ENCODE measurements around the gene FKTN. TPM values are rescaled to one million over a fixed set of nuclear protein-coding genes. Genes with fewer than 3 reads are reported as not detected.
A peak's percentile ranks its signal among the peaks of the same experiment; 100 is the strongest.

Gene FKTN
- total RNA-seq, 2 donors from 2014 or later: 11.7 to 20.8 TPM

GRCh38 chr9:105678163-105678562, 120.2 kb downstream of the FKTN start:
- H3K27me3 Mint-ChIP-seq (ENCODE audit: insufficient read depth): peaks cover 9% of the 10 kb centered on the region
- H3K36me3 Mint-ChIP-seq (ENCODE audit: low read depth): no peaks in the 10 kb centered on the region
- no peak for TF ChIP-seq CTCF (conservative IDR thresholded peaks at IDR 0.05)
- no peak overlapping the region for H3K4me3 Mint-ChIP-seq
- WGBS, 2 experiments (ENCODE audit: insufficient coverage in 1 of 2, insufficient read length in 1 of 2): 74% methylated on average over 1 of the region's 1 CpG; no CpG with 5 or more reads in 1 of the 2 experiments
- Histone ChIP-seq H3K4me1 (ENCODE audit: control insufficient read depth, insufficient read depth, low read length) (peaks cover 35% of the 10 kb centered on the region), H3K36me3 (ENCODE audit: control insufficient read depth, insufficient read depth, low read length) (no peaks in the 10 kb centered on the region), H3K27me3 (ENCODE audit: control insufficient read depth, insufficient read depth, low read length, poor library complexity, severe bottlenecking) (peaks cover 5% of the 10 kb centered on the region), H3K4me3 (ENCODE audit: low read length) (peak overlapping the region; percentile 64), H3K27ac (ENCODE audit: low read depth, low read length) (no peak overlapping the region), H3K9me3 (ENCODE audit: control insufficient read depth, low read length) (peaks cover 7% of the 10 kb centered on the region), H3K9ac (ENCODE audit: extremely low read depth, low read length, poor library complexity, severe bottlenecking) (no peak overlapping the region)
- peak; percentile 73 for DNase-seq
- H3K27ac Mint-ChIP-seq: peak overlapping the region; percentile 33
- peaks cover 49% of the 10 kb centered on the region for H3K4me1 Mint-ChIP-seq
- H3K9me3 Mint-ChIP-seq: no peaks in the 10 kb centered on the region

DNA sequence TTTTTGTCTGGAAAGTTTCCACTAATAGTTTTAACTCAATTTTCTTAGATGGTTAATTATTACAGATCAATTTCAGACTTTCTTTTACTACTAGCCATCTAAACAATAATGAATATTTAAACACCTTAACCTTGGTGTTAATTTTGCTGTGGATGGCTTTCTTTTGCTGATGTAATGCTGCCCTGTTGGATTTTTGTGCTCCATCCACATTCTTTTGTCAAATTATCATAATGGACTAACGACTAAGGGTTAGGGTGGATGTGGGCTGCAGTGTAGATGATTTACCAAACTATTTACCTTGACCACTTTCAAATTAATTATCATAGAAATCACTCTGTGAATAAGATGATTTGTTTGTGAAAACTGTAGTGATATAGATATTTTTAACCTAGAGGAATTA, 120.8 kb downstream of the FKTN start:
- Mint-ChIP-seq H3K27ac (no peak overlapping the region), H3K4me3 (no peak overlapping the region), H3K36me3 (ENCODE audit: low read depth) (no peaks in the 10 kb centered on the region), H3K4me1 (peaks cover 50% of the 10 kb centered on the region), H3K27me3 (ENCODE audit: insufficient read depth) (peaks cover 3% of the 10 kb centered on the region), H3K9me3 (no peaks in the 10 kb centered on the region)
- Histone ChIP-seq H3K9ac (ENCODE audit: extremely low read depth, low read length, poor library complexity, severe bottlenecking) (no peak overlapping the region), H3K27me3 (ENCODE audit: control insufficient read depth, insufficient read depth, low read length, poor library complexity, severe bottlenecking) (no peaks in the 10 kb centered on the region), H3K27ac (ENCODE audit: low read depth, low read length) (no peak overlapping the region), H3K4me1 (ENCODE audit: control insufficient read depth, insufficient read depth, low read length) (peaks cover 35% of the 10 kb centered on the region), H3K36me3 (ENCODE audit: control insufficient read depth, insufficient read depth, low read length) (no peaks in the 10 kb centered on the region), H3K4me3 (ENCODE audit: low read length) (peak overlapping the region; percentile 64), H3K9me3 (ENCODE audit: control insufficient read depth, low read length) (peaks cover 7% of the 10 kb centered on the region)
- TF ChIP-seq CTCF (conservative IDR thresholded peaks at IDR 0.05): no peak
- DNase-seq: no peak
- no CpG with 5 or more reads among the region's 1 CpG for WGBS, 2 experiments (ENCODE audit: insufficient coverage in 1 of 2, insufficient read length in 1 of 2)

GRCh38 chr9:105679257-105680022, 121.5 kb downstream of the FKTN start:
- Histone ChIP-seq H3K9ac (ENCODE audit: extremely low read depth, low read length, poor library complexity, severe bottlenecking) (no peak overlapping the region), H3K9me3 (ENCODE audit: control insufficient read depth, low read length) (peaks cover 7% of the 10 kb centered on the region), H3K36me3 (ENCODE audit: control insufficient read depth, insufficient read depth, low read length) (no peaks in the 10 kb centered on the region), H3K27me3 (ENCODE audit: control insufficient read depth, insufficient read depth, low read length, poor library complexity, severe bottlenecking) (no peaks in the 10 kb centered on the region), H3K27ac (ENCODE audit: low read depth, low read length) (no peak overlapping the region), H3K4me1 (ENCODE audit: control insufficient read depth, insufficient read depth, low read length) (peaks cover 33% of the 10 kb centered on the region), H3K4me3 (ENCODE audit: low read length) (peak overlapping the region; percentile 64)
- H3K4me1 Mint-ChIP-seq: peaks cover 50% of the 10 kb centered on the region
- TF ChIP-seq CTCF (conservative IDR thresholded peaks at IDR 0.05): no peak
- H3K4me3 Mint-ChIP-seq: no peak overlapping the region
- 85 to 88% methylated on average over 6 to 8 of the region's 8 CpGs for WGBS, 2 experiments (ENCODE audit: insufficient coverage in 1 of 2, insufficient read length in 1 of 2)
- no peak for DNase-seq
- H3K27ac Mint-ChIP-seq: no peak overlapping the region
- H3K9me3 Mint-ChIP-seq: no peaks in the 10 kb centered on the region
- H3K27me3 Mint-ChIP-seq (ENCODE audit: insufficient read depth): peaks cover 5% of the 10 kb centered on the region
- H3K36me3 Mint-ChIP-seq (ENCODE audit: low read depth): no peaks in the 10 kb centered on the region

All from endodermal cell (in vitro differentiated cells).